NCI-H1694 treated with DMSO at 0.1 percent for 48 hours (cell line): ENCODE measurements around the gene NPPB.
"Not testable (repeated sequence)": the region's sequence is repeated elsewhere in the genome, so short reads cannot be mapped to it uniquely, and the experiment has no call there.

Source experiments
- DNase-seq: peaks from one replicate; lab custom pipeline; 2025; lab: John Stamatoyannopoulos, UW

The NPPB gene

GRCh38 chr1:11858613-11858967, at the start of gene NPPB:
Gene NPPB, minus strand, starts transcription at chr1:11858945. Its CDS starts 112 bp downstream, at chr1:11858833.
- no peak for DNase-seq

GRCh38 chr1:11908095-11908675, 49.4 kb upstream of the NPPB start:
- peak; percentile 98 for DNase-seq

GRCh38 chr1:11907275-11908094, 48.7 kb upstream of the NPPB start:
- DNase-seq: peak; percentile 93

GRCh38 chr1:11906870-11907269, 48.1 kb upstream of the NPPB start:
- DNase-seq: no peak

- DNase-seq: no peak
Measured at GRCh38 chr1:11904978-11905377, 46.2 kb upstream of the NPPB start.

- DNase-seq: not testable (repeated sequence)
Measured at GRCh38 chr1:11904156-11904555, 45.4 kb upstream of the NPPB start.

- DNase-seq: no peak
Measured at GRCh38 chr1:11903210-11903609, 44.5 kb upstream of the NPPB start.

- not testable (repeated sequence) for DNase-seq
Measured at GRCh38 chr1:11901446-11901845, 42.7 kb upstream of the NPPB start.

GRCh38 chr1:11898831-11899467, 40.2 kb upstream of the NPPB start:
- DNase-seq: no peak

- no peak for DNase-seq
Measured at GRCh38 chr1:11898086-11898785, 39.5 kb upstream of the NPPB start.

- DNase-seq: not testable (repeated sequence)
Measured at GRCh38 chr1:11894501-11894900, 35.8 kb upstream of the NPPB start.

- peak; percentile 42 for DNase-seq
Measured at GRCh38 chr1:11893907-11894251, 35.1 kb upstream of the NPPB start.

- DNase-seq: no peak
Measured at GRCh38 chr1:11891433-11892186, 32.9 kb upstream of the NPPB start.

- DNase-seq: no peak
Measured at GRCh38 chr1:11888877-11889208, 30.1 kb upstream of the NPPB start.

GRCh38 chr1:11888206-11888876, 29.6 kb upstream of the NPPB start:
- no peak for DNase-seq

GRCh38 chr1:11887666-11888007, 28.9 kb upstream of the NPPB start:
- DNase-seq: no peak

GRCh38 chr1:11886986-11887665, 28.4 kb upstream of the NPPB start:
- no peak for DNase-seq

GRCh38 chr1:11885916-11886315, 27.2 kb upstream of the NPPB start:
- DNase-seq: peak; percentile 11

GRCh38 chr1:11882814-11883538, 24.2 kb upstream of the NPPB start:
- DNase-seq: no peak

- no peak for DNase-seq
Measured at GRCh38 chr1:11881749-11882441, 23.1 kb upstream of the NPPB start.
